Muscle layer of colon (tissue), 2 donors: ENCODE data around the gene GALR1.
A peak's percentile ranks its signal among the peaks of the same experiment; 100 is the strongest.

Experiments used
- H3K27ac ChIP-seq: one replicate; pipeline ENCODE4 v1.7.0; 2013; ENCODE audit warnings: low read depth, mild to moderate bottlenecking, low read length, moderate library complexity
- H3K27me3 ChIP-seq, 2 donors: one replicate each; pipeline ENCODE4 v1.7.0; 2013; ENCODE audit warnings: low read length in 2 of 2, mild to moderate bottlenecking in 2 of 2; ENCODE audit not compliant: insufficient read depth in 2 of 2, control insufficient read depth in 1 of 2
- H3K36me3 ChIP-seq: one replicate; pipeline ENCODE4 v1.7.0; 2013; ENCODE audit warnings: mild to moderate bottlenecking, low read length; ENCODE audit not compliant: insufficient read depth
- H3K4me1 ChIP-seq: one replicate; pipeline ENCODE4 v1.7.0; 2013; ENCODE audit warnings: mild to moderate bottlenecking, low read length; ENCODE audit not compliant: insufficient read depth
- H3K4me3 ChIP-seq, 2 donors: one replicate each; pipeline ENCODE4 v1.7.0; 2013; ENCODE audit warnings: low read length in 2 of 2, low read depth in 1 of 2, mild to moderate bottlenecking in 1 of 2, moderate library complexity in 1 of 2
- H3K9ac ChIP-seq: one replicate; pipeline ENCODE4 v1.7.0; 2013; ENCODE audit warnings: low read length
- H3K9me3 ChIP-seq: one replicate; pipeline ENCODE4 v1.7.0; 2013; ENCODE audit warnings: mild to moderate bottlenecking, low read length
- donor health status: abdominal sarcoma.
- donor health status: Adenocarcinoma of cecum.

GALR1 gene

GRCh38 chr18:77249569-77250500 is at the start of gene GALR1:
Gene GALR1 (plus strand): TSS chr18:77249848. CDS start chr18:77250549, 701 bp downstream.
- Histone ChIP-seq H3K36me3 (no peaks in the 10 kb centered on the region), H3K27ac (no peak within 1 kb of the TSS), H3K4me1 (no peaks in the 10 kb centered on the region), H3K27me3 (peaks cover 16 to 31% of the 10 kb centered on the region in 2 donors), H3K9me3 (no peaks in the 10 kb centered on the region), H3K4me3 (peak within 1 kb of the TSS; percentile 17 to 27), H3K9ac (no peak within 1 kb of the TSS)

DNA sequence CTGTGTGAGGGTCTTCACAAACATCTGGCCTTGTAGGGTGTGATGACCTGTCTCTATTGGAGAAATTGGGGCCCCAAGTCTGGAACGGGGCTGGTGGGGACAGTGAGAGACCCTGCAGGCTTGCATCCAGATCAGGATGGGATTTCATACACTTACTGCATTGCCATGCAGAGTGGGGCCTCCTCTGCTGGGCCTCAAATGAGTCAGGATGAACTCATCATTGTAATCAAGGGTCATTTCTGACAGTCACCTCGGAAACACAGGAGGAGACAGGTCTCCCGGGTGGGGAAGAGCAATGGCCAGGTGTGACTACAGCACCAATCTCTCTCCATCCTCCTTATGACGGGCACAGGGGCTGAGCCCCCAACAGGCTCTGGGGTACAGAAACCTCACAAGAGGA is 48.1 kb upstream of the GALR1 start:
- Histone ChIP-seq H3K9me3 (no peaks in the 10 kb centered on the region), H3K4me1 (no peaks in the 10 kb centered on the region), H3K27ac (no peak overlapping the region), H3K4me3 (no peak overlapping the region), H3K9ac (no peak overlapping the region), H3K27me3 (no peaks in the 10 kb centered on the region), H3K36me3 (no peaks in the 10 kb centered on the region)

GRCh38 chr18:77202329-77202728 is 47.3 kb upstream of the GALR1 start:
- Histone ChIP-seq H3K4me3 (no peak overlapping the region), H3K36me3 (no peaks in the 10 kb centered on the region), H3K9ac (no peak overlapping the region), H3K27me3 (no peaks in the 10 kb centered on the region), H3K4me1 (peaks cover 3% of the 10 kb centered on the region), H3K9me3 (no peaks in the 10 kb centered on the region), H3K27ac (no peak overlapping the region)

DNA sequence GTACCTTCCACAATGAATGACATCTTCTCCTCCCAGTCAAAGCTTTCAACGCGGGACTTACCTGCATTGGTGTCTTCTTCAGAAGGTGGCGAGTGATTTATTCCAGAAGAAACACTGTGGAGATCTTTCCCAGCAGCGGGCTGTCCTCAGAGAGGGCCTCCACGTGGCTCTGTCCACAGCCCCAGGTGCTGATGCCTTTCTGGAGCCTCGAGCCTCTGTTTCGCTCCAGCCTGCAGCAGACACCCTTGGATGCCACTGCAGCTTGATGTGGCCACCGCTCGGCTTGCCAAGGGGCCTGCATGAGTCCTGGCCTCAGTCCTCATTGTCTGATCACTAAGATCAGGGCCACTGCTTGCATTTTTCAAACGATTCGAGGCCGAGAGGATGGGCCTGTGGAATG is 46.6 kb upstream of the GALR1 start:
- H3K9ac ChIP-seq: no peak overlapping the region
- no peaks in the 10 kb centered on the region for H3K36me3 ChIP-seq
- H3K4me3 ChIP-seq: no peak overlapping the region
- peaks cover 7% of the 10 kb centered on the region for H3K4me1 ChIP-seq
- H3K27ac ChIP-seq: no peak overlapping the region
- H3K9me3 ChIP-seq: no peaks in the 10 kb centered on the region
- H3K27me3 ChIP-seq: no peaks in the 10 kb centered on the region

GRCh38 chr18:77203851-77204250 is 45.8 kb upstream of the GALR1 start:
- no peaks in the 10 kb centered on the region for H3K9me3 ChIP-seq

GRCh38 chr18:77205769-77206168 is 43.9 kb upstream of the GALR1 start:
- Histone ChIP-seq H3K27ac (no peak overlapping the region), H3K9ac (no peak overlapping the region), H3K4me3 (no peak overlapping the region), H3K36me3 (no peaks in the 10 kb centered on the region), H3K9me3 (no peaks in the 10 kb centered on the region), H3K27me3 (no peaks in the 10 kb centered on the region), H3K4me1 (peaks cover 7% of the 10 kb centered on the region)

More at GRCh38 chr18:77203851-77204250, 45.8 kb upstream of the GALR1 start:
- H3K4me3 ChIP-seq: no peak overlapping the region
- no peaks in the 10 kb centered on the region for H3K27me3 ChIP-seq
- no peak overlapping the region for H3K9ac ChIP-seq
- H3K4me1 ChIP-seq: peaks cover 7% of the 10 kb centered on the region
- H3K36me3 ChIP-seq: no peaks in the 10 kb centered on the region
- no peak overlapping the region for H3K27ac ChIP-seq

DNA sequence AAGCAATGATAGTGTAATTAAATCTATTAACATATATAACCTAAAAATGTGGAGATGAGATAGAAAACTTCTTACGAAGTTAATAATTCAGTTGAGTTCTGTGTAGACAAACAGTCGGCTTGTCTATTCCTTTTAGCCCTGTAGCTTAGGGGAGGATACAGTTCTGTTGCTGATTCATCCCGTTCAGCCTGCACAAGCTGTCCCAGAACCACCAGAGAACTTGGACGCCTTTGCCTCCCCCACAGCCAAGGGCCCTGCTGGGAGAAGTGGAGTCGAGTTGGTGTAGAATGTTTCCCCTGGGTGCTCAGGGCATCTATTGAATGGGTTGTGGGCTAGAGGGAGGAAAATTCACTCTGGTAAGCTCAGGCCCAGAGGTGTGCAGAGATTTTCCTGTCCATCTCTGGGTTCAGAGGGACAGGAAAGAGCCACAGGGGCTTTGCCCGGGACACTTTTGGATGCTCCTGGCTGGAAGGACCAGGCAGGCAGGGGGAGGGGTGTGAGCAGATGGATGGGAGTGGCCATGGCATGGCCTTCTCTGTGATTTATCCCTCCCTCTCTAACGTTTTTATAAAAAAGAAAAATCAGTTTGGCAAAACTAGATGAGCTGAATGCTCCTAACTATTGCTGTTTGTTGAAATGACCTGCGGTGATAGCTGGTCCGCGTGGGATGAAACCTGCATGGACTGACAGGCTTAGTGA is 42.8 kb upstream of the GALR1 start:
- no peak overlapping the region for H3K27ac ChIP-seq
- H3K27me3 ChIP-seq: no peaks in the 10 kb centered on the region
- no peak overlapping the region for H3K4me3 ChIP-seq
- H3K9ac ChIP-seq: no peak overlapping the region
- no peaks in the 10 kb centered on the region for H3K9me3 ChIP-seq
- H3K36me3 ChIP-seq: no peaks in the 10 kb centered on the region
- H3K4me1 ChIP-seq: peaks cover 7% of the 10 kb centered on the region

GRCh38 chr18:77207540-77207939 is 42.1 kb upstream of the GALR1 start:
- Histone ChIP-seq H3K27ac (peak overlapping the region; percentile 24), H3K36me3 (no peaks in the 10 kb centered on the region), H3K4me3 (no peak overlapping the region), H3K9ac (no peak overlapping the region), H3K4me1 (peaks cover 7% of the 10 kb centered on the region), H3K27me3 (no peaks in the 10 kb centered on the region), H3K9me3 (no peaks in the 10 kb centered on the region)

DNA sequence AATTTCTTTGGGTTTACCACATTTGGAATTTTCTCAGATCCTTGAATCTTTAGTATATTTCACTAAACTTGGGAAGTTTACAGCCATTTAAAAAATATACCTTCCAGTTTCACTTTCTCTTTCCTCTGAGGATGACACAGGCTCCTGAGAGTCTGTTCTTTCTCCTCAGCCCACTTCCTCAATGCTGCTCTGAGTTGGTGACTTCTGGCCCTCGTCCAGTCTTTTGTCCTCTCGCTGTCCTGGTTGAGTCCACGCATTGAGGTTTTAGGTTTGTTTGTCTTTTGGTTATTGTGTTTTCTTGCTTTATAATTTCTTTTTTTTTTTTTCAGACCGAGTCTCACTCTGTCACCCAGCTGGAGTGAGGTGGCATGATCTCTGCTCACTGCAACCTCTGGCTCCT is 40.7 kb upstream of the GALR1 start:
- Histone ChIP-seq H3K9ac (no peak overlapping the region), H3K27me3 (no peaks in the 10 kb centered on the region), H3K27ac (no peak overlapping the region), H3K36me3 (no peaks in the 10 kb centered on the region), H3K4me1 (peaks cover 7% of the 10 kb centered on the region), H3K9me3 (no peaks in the 10 kb centered on the region), H3K4me3 (peak overlapping the region in 1 of 2 donors; percentile 34)

DNA sequence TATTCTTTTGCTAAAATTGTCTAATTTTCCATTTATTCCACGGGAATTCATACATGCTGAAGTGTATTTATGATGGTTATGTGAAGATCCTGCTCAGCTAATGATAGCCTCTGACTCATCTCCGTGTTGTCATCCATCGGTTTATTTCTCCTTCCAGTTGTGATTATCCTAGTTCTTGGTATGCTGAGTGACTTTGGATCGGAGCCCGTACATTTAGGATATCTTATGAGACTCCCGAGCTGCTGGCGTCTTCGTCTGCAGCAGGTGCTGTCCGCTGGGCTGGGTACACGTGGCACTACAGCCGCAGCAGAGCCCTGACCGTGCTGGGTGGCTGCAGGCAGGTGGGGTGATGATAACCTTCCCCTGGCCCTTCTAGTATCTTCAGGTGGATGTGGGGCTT is 40.1 kb upstream of the GALR1 start:
- Histone ChIP-seq H3K36me3 (no peaks in the 10 kb centered on the region), H3K9ac (no peak overlapping the region), H3K27me3 (no peaks in the 10 kb centered on the region), H3K4me1 (peaks cover 7% of the 10 kb centered on the region), H3K27ac (no peak overlapping the region), H3K9me3 (no peaks in the 10 kb centered on the region), H3K4me3 (no peak overlapping the region)

DNA sequence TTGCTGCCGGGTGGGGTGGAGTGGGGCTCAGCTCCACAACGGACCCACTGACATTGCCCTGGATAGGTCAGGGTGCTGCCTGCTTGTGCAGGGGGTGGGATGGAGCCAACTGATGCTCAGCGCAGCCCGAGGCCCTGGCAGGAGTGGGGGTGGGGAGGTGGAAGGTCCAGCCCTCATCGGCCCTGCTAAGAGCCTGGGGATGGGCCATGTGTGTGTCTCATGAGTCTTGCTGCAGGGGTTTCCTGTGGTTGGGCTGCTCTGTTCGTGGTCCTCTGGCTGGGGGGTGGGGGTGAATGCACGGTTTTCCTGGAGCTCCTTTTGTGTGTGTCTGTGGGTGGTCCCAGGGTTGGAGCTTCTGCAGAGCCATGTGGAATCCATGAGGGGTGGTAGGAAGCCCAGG is 39.4 kb upstream of the GALR1 start:
- no peaks in the 10 kb centered on the region for H3K9me3 ChIP-seq
- no peak overlapping the region for H3K27ac ChIP-seq
- H3K9ac ChIP-seq: no peak overlapping the region
- no peak overlapping the region for H3K4me3 ChIP-seq
- no peaks in the 10 kb centered on the region for H3K27me3 ChIP-seq
- H3K4me1 ChIP-seq: peaks cover 7% of the 10 kb centered on the region
- H3K36me3 ChIP-seq: no peaks in the 10 kb centered on the region
